ENCODE data around the gene GPHN.

DNA sequence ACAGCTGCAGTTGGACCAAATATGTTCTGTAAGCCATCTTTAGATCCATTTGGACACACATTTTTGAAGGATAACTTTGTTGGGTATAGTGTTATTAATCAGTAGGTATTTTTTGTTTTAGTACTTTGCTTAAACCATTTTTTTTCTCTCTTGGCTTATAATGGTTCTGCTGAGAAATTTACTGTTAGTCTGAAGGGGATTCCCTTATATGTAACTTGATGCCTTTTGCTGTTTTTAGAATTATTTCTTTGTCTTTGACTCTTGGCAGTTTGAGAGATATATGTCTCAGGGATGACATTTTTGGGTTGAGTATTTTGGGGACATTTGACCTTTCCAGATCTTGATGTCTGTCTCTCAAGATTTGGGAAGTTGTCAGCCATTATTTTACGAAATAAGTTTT lies 169.8 kb downstream of the GPHN start:
- TF ChIP-seq POLR2A (IDR thresholded peaks at IDR 0.05; ENCODE audit: extremely low read depth, insufficient read length) (no peak), MYC (IDR thresholded peaks at IDR 0.05; ENCODE audit: low read depth, low read length) (no peak)
- TF ChIP-seq, protein P1, sequence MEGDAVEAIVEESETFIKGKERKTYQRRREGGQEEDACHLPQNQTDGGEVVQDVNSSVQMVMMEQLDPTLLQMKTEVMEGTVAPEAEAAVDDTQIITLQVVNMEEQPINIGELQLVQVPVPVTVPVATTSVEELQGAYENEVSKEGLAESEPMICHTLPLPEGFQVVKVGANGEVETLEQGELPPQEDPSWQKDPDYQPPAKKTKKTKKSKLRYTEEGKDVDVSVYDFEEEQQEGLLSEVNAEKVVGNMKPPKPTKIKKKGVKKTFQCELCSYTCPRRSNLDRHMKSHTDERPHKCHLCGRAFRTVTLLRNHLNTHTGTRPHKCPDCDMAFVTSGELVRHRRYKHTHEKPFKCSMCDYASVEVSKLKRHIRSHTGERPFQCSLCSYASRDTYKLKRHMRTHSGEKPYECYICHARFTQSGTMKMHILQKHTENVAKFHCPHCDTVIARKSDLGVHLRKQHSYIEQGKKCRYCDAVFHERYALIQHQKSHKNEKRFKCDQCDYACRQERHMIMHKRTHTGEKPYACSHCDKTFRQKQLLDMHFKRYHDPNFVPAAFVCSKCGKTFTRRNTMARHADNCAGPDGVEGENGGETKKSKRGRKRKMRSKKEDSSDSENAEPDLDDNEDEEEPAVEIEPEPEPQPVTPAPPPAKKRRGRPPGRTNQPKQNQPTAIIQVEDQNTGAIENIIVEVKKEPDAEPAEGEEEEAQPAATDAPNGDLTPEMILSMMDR (IDR thresholded peaks at IDR 0.05; ENCODE audit: low read depth, low read length) = no peak
